ENCODE data around the gene NSDHL.

DNA sequence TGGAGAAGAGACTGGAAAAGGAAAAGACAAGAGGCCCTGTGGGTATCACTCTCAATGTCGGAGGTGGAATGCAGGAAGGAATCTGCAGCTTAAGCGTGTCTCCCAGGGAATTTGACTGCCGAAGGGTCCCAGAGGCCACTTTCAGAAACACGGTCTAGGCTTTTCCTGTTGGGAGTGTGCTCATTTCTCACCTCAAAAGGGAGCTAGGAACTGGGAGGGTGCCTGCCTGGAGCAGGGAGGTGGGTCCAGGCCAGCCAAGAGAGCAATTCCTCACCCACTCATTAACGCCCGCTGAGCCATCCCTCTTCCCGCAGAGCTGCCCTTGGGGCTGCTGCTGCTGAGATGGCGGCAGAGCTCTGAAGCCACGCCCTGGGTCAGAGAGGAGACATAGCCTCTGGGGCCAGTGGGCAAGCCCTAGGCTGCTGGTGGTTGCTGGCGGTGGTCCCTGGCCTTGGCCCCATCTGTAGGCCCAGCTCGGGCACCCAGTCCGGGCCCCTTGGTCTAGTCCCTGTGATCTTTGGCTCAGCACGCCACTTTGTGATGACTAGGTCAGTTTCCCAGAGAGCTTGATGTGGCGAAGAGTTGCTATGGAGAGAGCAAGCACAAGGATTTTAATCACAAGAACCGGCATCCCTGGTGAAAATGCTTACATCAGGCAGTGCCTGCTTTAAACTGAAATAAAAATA is 71.1 kb downstream of the NSDHL start:
- TF ChIP-seq, protein P1, sequence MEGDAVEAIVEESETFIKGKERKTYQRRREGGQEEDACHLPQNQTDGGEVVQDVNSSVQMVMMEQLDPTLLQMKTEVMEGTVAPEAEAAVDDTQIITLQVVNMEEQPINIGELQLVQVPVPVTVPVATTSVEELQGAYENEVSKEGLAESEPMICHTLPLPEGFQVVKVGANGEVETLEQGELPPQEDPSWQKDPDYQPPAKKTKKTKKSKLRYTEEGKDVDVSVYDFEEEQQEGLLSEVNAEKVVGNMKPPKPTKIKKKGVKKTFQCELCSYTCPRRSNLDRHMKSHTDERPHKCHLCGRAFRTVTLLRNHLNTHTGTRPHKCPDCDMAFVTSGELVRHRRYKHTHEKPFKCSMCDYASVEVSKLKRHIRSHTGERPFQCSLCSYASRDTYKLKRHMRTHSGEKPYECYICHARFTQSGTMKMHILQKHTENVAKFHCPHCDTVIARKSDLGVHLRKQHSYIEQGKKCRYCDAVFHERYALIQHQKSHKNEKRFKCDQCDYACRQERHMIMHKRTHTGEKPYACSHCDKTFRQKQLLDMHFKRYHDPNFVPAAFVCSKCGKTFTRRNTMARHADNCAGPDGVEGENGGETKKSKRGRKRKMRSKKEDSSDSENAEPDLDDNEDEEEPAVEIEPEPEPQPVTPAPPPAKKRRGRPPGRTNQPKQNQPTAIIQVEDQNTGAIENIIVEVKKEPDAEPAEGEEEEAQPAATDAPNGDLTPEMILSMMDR (IDR thresholded peaks at IDR 0.05; ENCODE audit: poor library complexity), result no peak
- TF ChIP-seq EZH2 (IDR thresholded peaks at IDR 0.05; ENCODE audit: borderline replicate concordance) (no peak), EZH2phosphoT487 (IDR thresholded peaks at IDR 0.05; ENCODE audit: low read depth, severe bottlenecking, unreplicated experiment) (no peak)

All from hepatocyte (in vitro differentiated cells).